Endometrium (tissue), 2 donors: Measurements from ENCODE around the gene ZC3H12D.

Experiments used
- FAIRE-seq: peaks from 2 replicates; lab custom pipeline; 2012; peaks lifted over from hg19 to GRCh38; lab: Jason Lieb, UNC
- donor health status: control.
- donor health status: control.

ZC3H12D gene

DNA sequence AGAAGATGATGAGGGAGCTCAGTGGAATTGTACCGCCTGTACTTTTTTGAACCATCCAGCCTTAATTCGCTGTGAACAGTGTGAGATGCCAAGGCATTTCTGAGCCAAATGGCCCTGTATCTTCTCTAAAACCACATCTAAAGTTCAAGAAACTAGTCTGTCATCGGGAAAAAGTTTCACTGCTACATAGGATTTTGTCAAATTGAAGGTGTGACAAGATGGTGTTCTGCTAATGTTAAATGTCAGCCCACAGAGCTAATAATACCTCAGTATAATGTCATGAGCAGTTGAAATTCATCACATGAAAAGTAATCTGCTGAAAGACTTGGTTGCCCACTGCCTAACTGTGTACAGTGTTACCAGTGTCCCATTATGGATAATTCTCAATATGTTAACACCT, 75.2 kb downstream of the ZC3H12D start:
- FAIRE-seq: no peak

DNA sequence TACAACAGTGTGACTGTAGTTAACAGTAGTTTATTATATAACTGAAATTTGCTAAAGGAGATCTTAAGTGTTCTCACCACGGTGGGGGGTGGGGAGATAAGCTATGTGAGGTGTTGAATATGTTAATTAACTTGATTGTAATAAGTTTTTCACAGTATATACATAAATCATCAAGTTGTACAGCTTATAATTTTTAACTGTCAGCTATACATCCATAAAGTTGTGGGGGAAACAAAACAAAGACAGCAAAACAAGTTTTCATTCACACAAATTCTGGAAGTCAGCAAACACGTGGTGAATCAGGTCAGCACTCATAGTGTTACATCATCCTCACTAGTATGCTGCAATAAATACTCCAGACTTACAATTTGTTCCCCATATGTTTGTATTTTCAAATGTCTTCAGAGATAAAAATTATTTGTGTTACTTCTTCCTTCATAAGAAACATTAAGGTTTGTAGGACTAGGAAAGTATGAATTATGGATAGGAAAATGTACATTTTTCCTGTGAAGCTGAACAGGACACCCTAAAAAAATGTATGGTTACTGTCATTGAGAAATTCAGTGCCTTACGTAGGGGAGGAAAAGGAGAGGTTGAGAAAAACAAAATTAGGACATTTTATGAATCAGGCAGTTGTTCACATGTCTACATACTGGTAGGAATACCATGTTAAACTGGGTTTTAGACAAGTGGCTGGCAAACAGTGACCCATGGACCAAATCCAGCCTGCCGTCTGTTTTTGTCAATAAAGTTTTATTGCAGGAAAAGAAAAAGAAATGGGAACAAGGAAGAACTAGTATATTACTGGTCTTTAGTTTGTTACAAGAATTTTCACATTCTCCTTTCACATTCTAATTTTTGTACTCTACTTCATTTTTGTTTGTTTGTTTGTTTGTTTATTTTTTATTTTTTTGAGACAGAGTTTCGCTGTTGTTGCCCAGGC, 78.7 kb downstream of the ZC3H12D start:
- FAIRE-seq: no peak

DNA sequence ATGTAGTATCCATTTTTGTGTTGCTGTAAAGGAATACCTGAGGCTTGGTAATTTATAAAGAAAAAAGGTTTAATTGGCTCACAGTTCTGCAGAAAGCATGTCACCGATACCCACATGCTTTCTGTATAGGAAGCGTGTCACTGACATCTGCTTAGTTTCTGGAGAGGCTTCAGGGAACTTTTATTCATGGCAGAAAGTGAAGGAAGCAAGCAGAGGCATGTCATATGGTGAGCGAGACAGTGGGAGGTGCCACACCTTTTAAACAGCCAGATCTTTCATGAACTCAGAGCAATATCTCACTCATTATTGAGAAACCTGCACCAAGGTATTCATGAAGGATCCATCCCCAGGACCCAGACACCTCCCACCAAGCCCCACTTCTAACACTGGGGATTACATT, 81.3 kb downstream of the ZC3H12D start:
- no peak for FAIRE-seq

GRCh38 chr6:149400050-149400449, 84.8 kb downstream of the ZC3H12D start, which contains the start of gene SUMO4:
SUMO4 (plus strand) TSS chr6:149400262; CDS start chr6:149400392, 130 bp downstream.
- no peak for FAIRE-seq

DNA sequence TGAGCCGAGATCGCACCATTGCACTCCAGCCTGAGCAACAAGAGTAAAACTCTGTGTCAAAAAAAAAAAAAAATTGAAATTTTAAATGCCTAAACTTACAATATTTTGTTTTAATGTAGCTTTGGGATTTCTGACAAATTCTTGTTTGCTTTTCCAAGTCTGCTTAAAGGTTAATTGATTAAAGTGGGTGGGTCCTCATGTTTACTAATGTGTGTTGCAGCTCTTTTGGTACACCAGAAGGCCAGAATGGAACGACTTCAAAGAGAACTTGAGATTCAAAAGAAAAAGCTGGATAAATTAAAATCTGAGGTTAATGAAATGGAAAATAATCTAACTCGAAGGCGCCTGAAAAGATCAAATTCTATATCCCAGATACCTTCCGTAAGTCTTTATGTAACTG, 87.4 kb downstream of the ZC3H12D start:
- no peak for FAIRE-seq
